ENCODE results near the gene ZFAND4.
"Not testable (repeated sequence)": the region's sequence is repeated elsewhere in the genome, so short reads cannot be mapped to it uniquely, and the experiment has no call there.

DNA sequence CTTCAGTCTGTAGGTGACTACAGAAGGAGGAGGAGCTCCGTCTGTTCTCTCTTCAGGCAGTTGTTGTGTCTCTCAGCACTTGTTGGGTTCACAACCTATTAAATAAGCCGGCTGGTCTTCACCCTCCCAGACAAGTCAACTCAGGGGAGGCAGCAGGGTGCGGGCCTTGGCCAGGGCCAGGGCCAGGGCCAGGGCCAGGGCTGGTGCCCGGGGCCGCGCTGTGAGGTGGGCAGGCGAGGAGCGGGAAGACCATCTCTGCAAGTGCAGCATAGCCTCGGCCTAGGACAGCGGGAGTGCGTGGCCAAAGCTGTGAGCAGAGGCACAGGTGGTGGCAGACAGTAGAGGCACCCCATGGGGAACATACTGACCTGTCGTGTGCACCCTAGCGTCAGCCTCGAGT, 5.9 kb upstream of the ZFAND4 start:
- TF ChIP-seq CTCF (conservative IDR thresholded peaks at IDR 0.05; ENCODE audit: low read depth in 2 of 2); POLR2AphosphoS5 (IDR thresholded peaks at IDR 0.05; ENCODE audit: low read depth); EZH2 (IDR thresholded peaks at IDR 0.05; ENCODE audit: low read depth, unreplicated experiment); STAT1 (IDR thresholded peaks at IDR 0.05; ENCODE audit: unreplicated experiment); JUNB (IDR thresholded peaks at IDR 0.05; ENCODE audit: unreplicated experiment); ZNF114 (CRISPR knock-in tag; IDR thresholded peaks at IDR 0.05); EZH2phosphoT487 (IDR thresholded peaks at IDR 0.05; ENCODE audit: unreplicated experiment): not testable (repeated sequence)
- TF ChIP-seq, protein P1, sequence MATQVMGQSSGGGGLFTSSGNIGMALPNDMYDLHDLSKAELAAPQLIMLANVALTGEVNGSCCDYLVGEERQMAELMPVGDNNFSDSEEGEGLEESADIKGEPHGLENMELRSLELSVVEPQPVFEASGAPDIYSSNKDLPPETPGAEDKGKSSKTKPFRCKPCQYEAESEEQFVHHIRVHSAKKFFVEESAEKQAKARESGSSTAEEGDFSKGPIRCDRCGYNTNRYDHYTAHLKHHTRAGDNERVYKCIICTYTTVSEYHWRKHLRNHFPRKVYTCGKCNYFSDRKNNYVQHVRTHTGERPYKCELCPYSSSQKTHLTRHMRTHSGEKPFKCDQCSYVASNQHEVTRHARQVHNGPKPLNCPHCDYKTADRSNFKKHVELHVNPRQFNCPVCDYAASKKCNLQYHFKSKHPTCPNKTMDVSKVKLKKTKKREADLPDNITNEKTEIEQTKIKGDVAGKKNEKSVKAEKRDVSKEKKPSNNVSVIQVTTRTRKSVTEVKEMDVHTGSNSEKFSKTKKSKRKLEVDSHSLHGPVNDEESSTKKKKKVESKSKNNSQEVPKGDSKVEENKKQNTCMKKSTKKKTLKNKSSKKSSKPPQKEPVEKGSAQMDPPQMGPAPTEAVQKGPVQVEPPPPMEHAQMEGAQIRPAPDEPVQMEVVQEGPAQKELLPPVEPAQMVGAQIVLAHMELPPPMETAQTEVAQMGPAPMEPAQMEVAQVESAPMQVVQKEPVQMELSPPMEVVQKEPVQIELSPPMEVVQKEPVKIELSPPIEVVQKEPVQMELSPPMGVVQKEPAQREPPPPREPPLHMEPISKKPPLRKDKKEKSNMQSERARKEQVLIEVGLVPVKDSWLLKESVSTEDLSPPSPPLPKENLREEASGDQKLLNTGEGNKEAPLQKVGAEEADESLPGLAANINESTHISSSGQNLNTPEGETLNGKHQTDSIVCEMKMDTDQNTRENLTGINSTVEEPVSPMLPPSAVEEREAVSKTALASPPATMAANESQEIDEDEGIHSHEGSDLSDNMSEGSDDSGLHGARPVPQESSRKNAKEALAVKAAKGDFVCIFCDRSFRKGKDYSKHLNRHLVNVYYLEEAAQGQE (IDR thresholded peaks at IDR 0.05; ENCODE audit: unreplicated experiment) = not testable (repeated sequence)
- TF ChIP-seq, protein P2, sequence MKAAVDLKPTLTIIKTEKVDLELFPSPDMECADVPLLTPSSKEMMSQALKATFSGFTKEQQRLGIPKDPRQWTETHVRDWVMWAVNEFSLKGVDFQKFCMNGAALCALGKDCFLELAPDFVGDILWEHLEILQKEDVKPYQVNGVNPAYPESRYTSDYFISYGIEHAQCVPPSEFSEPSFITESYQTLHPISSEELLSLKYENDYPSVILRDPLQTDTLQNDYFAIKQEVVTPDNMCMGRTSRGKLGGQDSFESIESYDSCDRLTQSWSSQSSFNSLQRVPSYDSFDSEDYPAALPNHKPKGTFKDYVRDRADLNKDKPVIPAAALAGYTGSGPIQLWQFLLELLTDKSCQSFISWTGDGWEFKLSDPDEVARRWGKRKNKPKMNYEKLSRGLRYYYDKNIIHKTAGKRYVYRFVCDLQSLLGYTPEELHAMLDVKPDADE (IDR thresholded peaks at IDR 0.05) = not testable (repeated sequence)
